Fibroblast of skin of right biceps (primary cell): Measurements from ENCODE around the gene ENPP6.
"Not testable (repeated sequence)": the region's sequence is repeated elsewhere in the genome, so short reads cannot be mapped to it uniquely, and the experiment has no call there.

Experiments used
- DNase-seq: peaks from one replicate; pipeline ENCODE4 v3.0.0-alpha.2; 2013

ENPP6 gene

GRCh38 chr4:184101711-184102110 lies 116.0 kb downstream of the ENPP6 start:
- DNase-seq = no peak

- DNase-seq = no peak
Measured at GRCh38 chr4:184100297-184100885, 117.3 kb downstream of the ENPP6 start.

GRCh38 chr4:184099535-184099966 lies 118.1 kb downstream of the ENPP6 start:
- no peak for DNase-seq

- no peak for DNase-seq
Measured at GRCh38 chr4:184099000-184099399, 118.7 kb downstream of the ENPP6 start.

- DNase-seq = no peak
Measured at GRCh38 chr4:184097815-184098214, 119.9 kb downstream of the ENPP6 start.

GRCh38 chr4:184097241-184097605 lies 120.5 kb downstream of the ENPP6 start:
- DNase-seq = peak; percentile 23

GRCh38 chr4:184096561-184097240 lies 121.0 kb downstream of the ENPP6 start:
- DNase-seq = peak; percentile 55

- no peak for DNase-seq
Measured at GRCh38 chr4:184094532-184095159, 123.0 kb downstream of the ENPP6 start.

- DNase-seq = no peak
Measured at GRCh38 chr4:184091986-184092385, 125.7 kb downstream of the ENPP6 start.

GRCh38 chr4:184090571-184090970 lies 127.1 kb downstream of the ENPP6 start:
- no peak for DNase-seq

- DNase-seq = no peak
Measured at GRCh38 chr4:184080674-184081073, 137.0 kb downstream of the ENPP6 start.

GRCh38 chr4:184074677-184075388 lies 142.8 kb downstream of the ENPP6 start:
- no peak for DNase-seq

- no peak for DNase-seq
Measured at GRCh38 chr4:184067931-184068554, 149.6 kb downstream of the ENPP6 start.

GRCh38 chr4:184066584-184067300 lies 150.9 kb downstream of the ENPP6 start:
- no peak for DNase-seq

GRCh38 chr4:184064877-184065276 lies 152.8 kb downstream of the ENPP6 start:
- DNase-seq = no peak

- no peak for DNase-seq
Measured at GRCh38 chr4:184062769-184063168, 154.9 kb downstream of the ENPP6 start.

- DNase-seq = no peak
Measured at GRCh38 chr4:184061582-184061981, 156.1 kb downstream of the ENPP6 start.

GRCh38 chr4:184059099-184059498 lies 158.6 kb downstream of the ENPP6 start:
- DNase-seq = no peak

- no peak for DNase-seq
Measured at GRCh38 chr4:184058026-184058425, 159.6 kb downstream of the ENPP6 start.

GRCh38 chr4:184056877-184057276 lies 160.8 kb downstream of the ENPP6 start:
- DNase-seq = no peak

- DNase-seq = no peak
Measured at GRCh38 chr4:184053434-184053833, 164.2 kb downstream of the ENPP6 start.

- no peak for DNase-seq
Measured at GRCh38 chr4:184052616-184053015, 165.1 kb downstream of the ENPP6 start.

GRCh38 chr4:184051262-184051661 lies 166.4 kb downstream of the ENPP6 start:
- DNase-seq = not testable (repeated sequence)
